MM.1S (cell line): ENCODE measurements around the gene POP5.
"Not testable (repeated sequence)": the region's sequence is repeated elsewhere in the genome, so short reads cannot be mapped to it uniquely, and the experiment has no call there.

Source experiments
- DNase-seq: peaks from one replicate; pipeline ENCODE4 v3.0.0-alpha.2; 2015
- H2AFZ ChIP-seq: fragments of 300-600 bp; sonication (generic); 2 replicates; pipeline ENCODE4 v1.6.0; 2016; ENCODE audit warnings: antibody characterized with exemption, low read length
- H3F3A ChIP-seq: fragments of 300-600 bp; sonication (generic); 2 replicates; pipeline ENCODE4 v1.6.1; 2016; ENCODE audit warnings: mild to moderate bottlenecking, antibody characterized with exemption, low read length, moderate library complexity, mixed read lengths; ENCODE audit not compliant: insufficient read depth
- H3K27ac ChIP-seq: fragments of 300-600 bp; sonication (generic); 2 replicates; pipeline ENCODE4 v1.5.1; 2016; ENCODE audit warnings: mild to moderate bottlenecking, low read length
- H3K27me3 ChIP-seq: fragments of 300-600 bp; sonication (generic); replicated peaks from 2 replicates; pipeline ENCODE4 v1.6.0; 2016; ENCODE audit warnings: low read length; ENCODE audit not compliant: insufficient read depth
- H3K36me3 ChIP-seq: fragments of 300-600 bp; sonication (generic); replicated peaks from 2 replicates; pipeline ENCODE4 v1.6.1; 2016; ENCODE audit warnings: mild to moderate bottlenecking, low read length, mixed read lengths; ENCODE audit not compliant: insufficient read depth
- H3K4me1 ChIP-seq: fragments of 300-600 bp; sonication (generic); 2 replicates; pipeline ENCODE4 v1.6.1; 2016; ENCODE audit warnings: low read length, mixed read lengths
- H3K4me2 ChIP-seq: fragments of 300-600 bp; sonication (generic); 2 replicates; pipeline ENCODE4 v1.6.0; 2016; ENCODE audit warnings: low read depth, low read length
- H3K4me3 ChIP-seq: fragments of 300-600 bp; sonication (generic); 2 replicates; pipeline ENCODE4 v1.5.1; 2016; ENCODE audit warnings: low read length, mixed read lengths
- H3K79me2 ChIP-seq: fragments of 300-600 bp; sonication (generic); 2 replicates; pipeline ENCODE4 v1.6.1; 2016; ENCODE audit warnings: mixed run types, low read length, mixed read lengths
- H3K9ac ChIP-seq: fragments of 300-600 bp; sonication (generic); 2 replicates; pipeline ENCODE4 v1.6.1; 2016; ENCODE audit warnings: low read length, mixed read lengths
- H3K9me2 ChIP-seq: fragments of 300-600 bp; sonication (generic); replicated peaks from 2 replicates; pipeline ENCODE4 v1.6.1; 2016; ENCODE audit warnings: mild to moderate bottlenecking, low read length, mixed read lengths; ENCODE audit not compliant: insufficient read depth
- H3K9me3 ChIP-seq: fragments of 300-600 bp; sonication (generic); replicated peaks from 2 replicates; pipeline ENCODE4 v1.6.1; 2016; ENCODE audit warnings: mild to moderate bottlenecking, low read length, mixed read lengths; ENCODE audit not compliant: insufficient read depth
- H4K20me1 ChIP-seq: fragments of 300-600 bp; sonication (generic); 2 replicates; pipeline ENCODE4 v1.6.1; 2016; ENCODE audit warnings: mild to moderate bottlenecking, low read length, moderate library complexity, mixed read lengths; ENCODE audit not compliant: insufficient read depth
- CTCF ChIP-seq: fragments of 300-600 bp; sonication (generic); IDR thresholded peaks from 2 replicates; pipeline ENCODE4 v1.5.1; 2016; ENCODE audit warnings: antibody characterized with exemption, low read length, mixed read lengths
- EZH2 ChIP-seq: fragments of 300-600 bp; sonication (generic); optimal IDR thresholded peaks from 2 replicates; pipeline ENCODE3; 2017; ENCODE audit warnings: low read depth, mild to moderate bottlenecking, antibody characterized with exemption, low read length, mixed read lengths
- EZH2phosphoT487 ChIP-seq: fragments of 300-600 bp; sonication (generic); IDR thresholded peaks from 2 replicates; pipeline ENCODE4 v1.6.1; 2018; ENCODE audit warnings: antibody characterized with exemption, low read length

Gene POP5

GRCh38 chr12:120532701-120533238 is 48.4 kb downstream of the POP5 start:
- DNase-seq: peak; percentile 53
- Histone ChIP-seq H3K79me2 (peaks cover 37% of the 10 kb centered on the region), H3K9me3 (no peaks in the 10 kb centered on the region), H3K9me2 (no peaks in the 10 kb centered on the region), H2AFZ (0 out of 2 replicates have a peak overlapping the region, but pooled peaks have one; percentile 45), H3K4me1 (no peaks in the 10 kb centered on the region), H3K9ac (peak overlapping the region; percentile 4; the same call in 1 of the 2 replicates), H3K27me3 (no peaks in the 10 kb centered on the region), H3K27ac (peak overlapping the region; percentile 56; the same call in 1 of the 2 replicates), H3K4me2 (peak overlapping the region; percentile 18; the same call in 1 of the 2 replicates), H3K4me3 (no peak overlapping the region), H4K20me1 (no peaks in the 10 kb centered on the region), H3K36me3 (no peaks in the 10 kb centered on the region), H3F3A (peaks cover 40% of the 10 kb centered on the region)
- TF ChIP-seq EZH2phosphoT487: no peak
- TF ChIP-seq CTCF: no peak
- no peak for TF ChIP-seq EZH2

- not testable (repeated sequence) for H3K4me3 ChIP-seq, H3K27me3 ChIP-seq, H3K9me2 ChIP-seq, H4K20me1 ChIP-seq, H3K4me1 ChIP-seq, H2AFZ ChIP-seq, H3K9me3 ChIP-seq, DNase-seq, H3K9ac ChIP-seq, H3K36me3 ChIP-seq
- H3F3A ChIP-seq: peaks cover 30% of the 10 kb centered on the region
- H3K27ac ChIP-seq: peak overlapping the region; percentile 84; the same call in 1 of the 2 replicates
- peak overlapping the region; percentile 72; the same call in 1 of the 2 replicates for H3K4me2 ChIP-seq
- H3K79me2 ChIP-seq: peaks cover 13% of the 10 kb centered on the region
Observed at GRCh38 chr12:120530418-120530761, 50.8 kb downstream of the POP5 start.

- peak; percentile 39 for DNase-seq
Observed at GRCh38 chr12:120529641-120530417, 51.4 kb downstream of the POP5 start.

More at GRCh38 chr12:120529641-120530417, 51.4 kb downstream of the POP5 start:
- Histone ChIP-seq H3K9ac (peak overlapping the region; percentile 85), H3K4me1 (no peaks in the 10 kb centered on the region), H3K27ac (peak overlapping the region; percentile 84), H3K79me2 (peaks cover 7% of the 10 kb centered on the region), H3F3A (peaks cover 24% of the 10 kb centered on the region), H3K4me2 (peak overlapping the region; percentile 72), H2AFZ (peak overlapping the region; percentile 66), H3K27me3 (no peaks in the 10 kb centered on the region), H3K36me3 (no peaks in the 10 kb centered on the region), H3K9me2 (no peaks in the 10 kb centered on the region), H3K9me3 (no peaks in the 10 kb centered on the region), H4K20me1 (no peaks in the 10 kb centered on the region), H3K4me3 (peak overlapping the region; percentile 83)
- TF ChIP-seq EZH2 (no peak), CTCF (no peak), EZH2phosphoT487 (no peak)
